Stimulated activated naive CD4-positive, alpha-beta T cell treated with Interleukin-2 at 50 U/mL for 16 hours (primary cell): ENCODE data around the gene FGF9.

Experiments used
- DNase-seq: peaks from one replicate; lab custom pipeline; 2025; lab: John Stamatoyannopoulos, UW

FGF9 gene

GRCh38 chr13:21670883-21671619 is at the start of gene FGF9:
TSS of gene FGF9 (plus strand) at chr13:21671073. CDS start at chr13:21671913, 840 bp downstream.
- peak; percentile 74 for DNase-seq

GRCh38 chr13:21625366-21625765 is 45.5 kb upstream of the FGF9 start:
- DNase-seq: no peak

- no peak for DNase-seq
Measured at GRCh38 chr13:21632196-21632595, 38.7 kb upstream of the FGF9 start.

- DNase-seq: no peak
Measured at GRCh38 chr13:21636656-21637055, 34.2 kb upstream of the FGF9 start.

- DNase-seq: no peak
Measured at GRCh38 chr13:21637296-21637695, 33.6 kb upstream of the FGF9 start.

GRCh38 chr13:21638319-21639282 is 32.3 kb upstream of the FGF9 start:
- DNase-seq: no peak

GRCh38 chr13:21639561-21639960 is 31.3 kb upstream of the FGF9 start:
- DNase-seq: no peak

GRCh38 chr13:21641629-21642028 is 29.2 kb upstream of the FGF9 start:
- no peak for DNase-seq

- no peak for DNase-seq
Measured at GRCh38 chr13:21657538-21657937, 13.3 kb upstream of the FGF9 start.

GRCh38 chr13:21659087-21659486 is 11.8 kb upstream of the FGF9 start:
- no peak for DNase-seq

GRCh38 chr13:21661097-21661909 is 9.6 kb upstream of the FGF9 start:
- DNase-seq: no peak

- no peak for DNase-seq
Measured at GRCh38 chr13:21663197-21663596, 7.7 kb upstream of the FGF9 start.

- no peak for DNase-seq
Measured at GRCh38 chr13:21668732-21669275, 2.1 kb upstream of the FGF9 start.

- peak; percentile 49 for DNase-seq
Measured at GRCh38 chr13:21670006-21670882, 629 bp upstream of the FGF9 start.

- no peak for DNase-seq
Measured at GRCh38 chr13:21671620-21672286, 880 bp downstream of the FGF9 start.

- DNase-seq: no peak
Measured at GRCh38 chr13:21672287-21672680, 1.4 kb downstream of the FGF9 start.

GRCh38 chr13:21672796-21673538 is 2.1 kb downstream of the FGF9 start:
- DNase-seq: no peak

- peak; percentile 46 for DNase-seq
Measured at GRCh38 chr13:21673539-21673788, 2.6 kb downstream of the FGF9 start.

GRCh38 chr13:21673789-21674489 is 3.1 kb downstream of the FGF9 start:
- DNase-seq: peak; percentile 28
